ENCODE results near the gene HIP1R. TPM values are rescaled to one million over a fixed set of nuclear protein-coding genes. Genes with fewer than 3 reads are reported as not detected.
"Not testable (repeated sequence)": the region's sequence is repeated elsewhere in the genome, so short reads cannot be mapped to it uniquely, and the experiment has no call there.

Gene HIP1R
- total and polyA plus RNA-seq, 3 donors from 2014 or later, result 20.1 to 41.7 (median 34.3) TPM

DNA sequence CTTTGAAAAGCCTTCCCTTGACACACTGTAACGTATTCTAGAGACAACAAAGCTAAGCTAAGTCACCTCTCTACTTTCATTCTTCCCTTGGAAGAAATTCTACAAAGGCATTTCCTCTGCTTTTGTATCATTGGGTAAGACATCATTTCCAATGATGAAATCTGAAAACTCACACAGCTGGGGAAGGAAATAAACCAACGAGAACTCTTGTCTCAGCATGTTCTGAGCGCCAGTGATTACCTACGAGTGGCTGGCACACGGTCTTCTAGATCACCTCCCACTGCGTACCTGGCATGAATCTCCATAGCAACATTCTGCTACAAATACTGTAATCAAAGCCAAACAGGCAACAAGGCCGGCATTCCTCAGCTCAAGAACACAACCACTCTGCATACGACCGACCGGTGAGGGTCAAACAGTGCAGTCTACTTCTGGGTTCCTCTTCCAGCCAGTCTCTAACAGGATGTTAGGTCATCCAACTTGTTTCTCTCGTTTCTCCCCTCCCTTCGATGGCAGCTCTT, 53.0 kb downstream of the HIP1R start:
- TF ChIP-seq, protein P1, sequence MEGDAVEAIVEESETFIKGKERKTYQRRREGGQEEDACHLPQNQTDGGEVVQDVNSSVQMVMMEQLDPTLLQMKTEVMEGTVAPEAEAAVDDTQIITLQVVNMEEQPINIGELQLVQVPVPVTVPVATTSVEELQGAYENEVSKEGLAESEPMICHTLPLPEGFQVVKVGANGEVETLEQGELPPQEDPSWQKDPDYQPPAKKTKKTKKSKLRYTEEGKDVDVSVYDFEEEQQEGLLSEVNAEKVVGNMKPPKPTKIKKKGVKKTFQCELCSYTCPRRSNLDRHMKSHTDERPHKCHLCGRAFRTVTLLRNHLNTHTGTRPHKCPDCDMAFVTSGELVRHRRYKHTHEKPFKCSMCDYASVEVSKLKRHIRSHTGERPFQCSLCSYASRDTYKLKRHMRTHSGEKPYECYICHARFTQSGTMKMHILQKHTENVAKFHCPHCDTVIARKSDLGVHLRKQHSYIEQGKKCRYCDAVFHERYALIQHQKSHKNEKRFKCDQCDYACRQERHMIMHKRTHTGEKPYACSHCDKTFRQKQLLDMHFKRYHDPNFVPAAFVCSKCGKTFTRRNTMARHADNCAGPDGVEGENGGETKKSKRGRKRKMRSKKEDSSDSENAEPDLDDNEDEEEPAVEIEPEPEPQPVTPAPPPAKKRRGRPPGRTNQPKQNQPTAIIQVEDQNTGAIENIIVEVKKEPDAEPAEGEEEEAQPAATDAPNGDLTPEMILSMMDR (IDR thresholded peaks at IDR 0.05), result no peak
- TF ChIP-seq POLR2A (IDR thresholded peaks at IDR 0.05), result no peak
- H3K4me1 ChIP-seq, result peaks cover 42% of the 10 kb centered on the region
- peak overlapping the region; percentile 71 to 80 for H3K27ac ChIP-seq
- H3K4me3 ChIP-seq, result no peak overlapping the region
- intact Hi-C loops (cut with DNase I; ENCODE audit: low total_unique reads), result no loop called here
- no peaks in the 10 kb centered on the region for H3K27me3 ChIP-seq
- H3K9me3 ChIP-seq, result no peaks in the 10 kb centered on the region
- no peaks in the 10 kb centered on the region for H3K36me3 ChIP-seq (ENCODE audit: low read depth, missing control alignments)
- DNase-seq, result peak; percentile 56
- 22 to 47% methylated on average over 12 of the region's 12 CpGs for WGBS, 2 donors

DNA sequence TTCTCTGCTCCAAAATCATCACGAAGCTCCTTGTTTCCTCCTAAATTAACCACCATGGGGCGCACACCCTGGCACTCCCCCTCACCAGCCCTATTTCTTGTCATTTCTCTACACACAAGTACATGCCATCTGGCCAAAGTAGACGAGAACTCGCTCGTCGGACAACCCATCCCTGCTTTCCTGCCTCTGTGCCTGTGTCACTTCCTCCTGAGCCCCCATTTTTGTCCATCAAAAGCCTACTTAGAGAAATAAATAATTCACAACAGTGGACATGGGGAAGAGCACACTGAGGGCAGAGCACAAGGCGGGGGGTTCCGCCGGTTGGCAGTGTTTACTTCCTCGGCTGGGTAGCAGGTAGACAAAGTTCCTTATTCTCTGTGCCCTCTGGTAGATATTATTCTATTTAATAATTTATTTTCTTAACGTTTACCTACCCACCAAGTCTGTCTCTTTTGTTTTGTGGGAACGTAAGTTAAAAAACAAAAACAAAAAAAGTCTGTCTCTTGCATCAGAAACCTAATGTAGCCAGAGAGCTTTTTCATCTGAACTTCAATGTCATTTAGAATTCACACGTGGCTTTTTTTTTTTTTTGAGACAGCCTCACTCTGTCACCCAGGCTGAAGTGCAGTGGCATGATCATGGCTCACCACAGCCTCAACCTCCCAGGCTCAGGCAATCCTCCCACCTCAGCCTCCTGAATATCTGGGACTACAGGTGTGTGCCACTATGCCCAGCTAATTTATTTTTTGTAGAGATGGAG, 54.7 kb downstream of the HIP1R start:
- WGBS, 2 donors, result 72 to 81% methylated on average over 13 of the region's 13 CpGs
- Histone ChIP-seq H3K9me3 (no peaks in the 10 kb centered on the region), H3K27ac (peak overlapping the region in 1 of 2 donors; percentile 80), H3K36me3 (ENCODE audit: low read depth, missing control alignments) (no peaks in the 10 kb centered on the region), H3K4me1 (peaks cover 58% of the 10 kb centered on the region), H3K4me3 (no peak overlapping the region), H3K27me3 (no peaks in the 10 kb centered on the region)
- intact Hi-C loops (cut with DNase I; ENCODE audit: low total_unique reads), result no loop called here
- DNase-seq, result no peak
- TF ChIP-seq POLR2A (IDR thresholded peaks at IDR 0.05), result no peak
- TF ChIP-seq, protein P1 (IDR thresholded peaks at IDR 0.05), result no peak

DNA sequence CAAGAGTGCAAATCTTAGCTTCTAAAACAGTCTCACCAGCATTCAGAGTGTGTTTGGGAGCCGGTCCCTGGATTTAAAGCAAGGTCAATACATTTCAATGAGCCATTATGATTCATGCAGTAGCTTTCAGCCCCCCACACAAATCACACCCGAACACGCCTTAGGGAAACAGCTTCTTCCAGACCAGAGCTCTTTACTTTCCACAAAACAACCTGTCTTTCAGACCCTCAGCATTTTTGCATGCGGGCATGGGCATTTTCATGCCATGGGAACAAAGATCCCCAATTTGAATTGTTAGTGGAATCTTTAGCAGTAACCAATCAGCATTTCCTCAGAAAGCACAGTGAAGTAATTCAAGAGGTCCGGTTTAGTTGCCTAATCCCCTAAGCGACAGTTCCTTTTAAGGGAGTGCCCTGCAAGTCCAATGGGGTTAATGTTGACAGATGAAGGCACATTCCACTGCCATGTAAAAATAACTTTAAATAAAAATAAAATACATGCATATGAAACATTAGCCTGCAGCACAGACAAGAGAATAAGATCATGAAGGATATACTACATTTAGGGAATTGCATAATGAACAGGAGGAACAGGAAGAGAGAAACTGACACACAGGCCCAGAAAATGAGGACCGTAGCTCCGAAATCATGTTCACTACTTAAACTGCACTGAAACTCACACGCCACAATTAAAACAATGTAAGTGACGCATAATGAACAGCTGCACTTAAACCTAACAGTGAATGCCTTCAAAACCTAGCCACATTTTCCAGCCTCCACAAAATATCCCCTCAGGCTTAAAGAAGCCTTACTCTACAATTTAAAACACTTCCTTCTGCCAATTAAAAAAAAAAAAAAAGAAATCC, 56.6 kb downstream of the HIP1R start:
- DNase-seq, result no peak
- Histone ChIP-seq H3K4me1 (peaks cover 59% of the 10 kb centered on the region), H3K36me3 (ENCODE audit: low read depth, missing control alignments) (no peaks in the 10 kb centered on the region), H3K9me3 (no peaks in the 10 kb centered on the region), H3K4me3 (no peak overlapping the region), H3K27me3 (no peaks in the 10 kb centered on the region), H3K27ac (peak overlapping the region in 1 of 2 donors; percentile 42)
- whole genome bisulfite sequencing, 2 donors, result 46 to 51% methylated on average over 10 of the region's 10 CpGs
- TF ChIP-seq POLR2A (IDR thresholded peaks at IDR 0.05), result no peak
- TF ChIP-seq, protein P1 (IDR thresholded peaks at IDR 0.05), result no peak
- intact Hi-C loops (cut with DNase I; ENCODE audit: low total_unique reads), result no loop called here

DNA sequence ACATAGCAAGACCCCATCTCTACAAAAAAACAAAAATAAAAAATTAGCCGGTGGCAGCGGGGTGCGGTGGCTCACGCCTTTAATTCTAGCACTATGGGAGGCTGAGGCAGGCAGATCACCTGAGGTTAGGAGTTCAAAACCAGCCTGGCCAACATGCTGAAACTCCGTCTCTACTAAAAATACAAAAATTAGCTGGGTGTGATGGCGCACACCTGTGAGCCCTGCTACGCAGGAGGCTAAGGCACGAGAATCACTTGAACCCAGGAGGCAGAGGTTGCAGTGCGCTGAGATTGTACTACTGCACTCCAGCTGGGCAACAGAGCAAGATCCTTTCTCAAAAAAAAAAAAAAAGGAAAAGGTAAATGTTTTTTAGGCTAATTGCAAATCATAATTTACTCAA, 57.5 kb downstream of the HIP1R start:
- DNase-seq; H3K9me3 ChIP-seq; H3K27ac ChIP-seq; H3K27me3 ChIP-seq; intact Hi-C loops (cut with DNase I; ENCODE audit: low total_unique reads); H3K4me3 ChIP-seq; H3K36me3 ChIP-seq (ENCODE audit: low read depth, missing control alignments): not testable (repeated sequence)
- 92 to 96% methylated on average over 9 of the region's 9 CpGs for WGBS, 2 donors
- peaks cover 56% of the 10 kb centered on the region for H3K4me1 ChIP-seq
